COR-L47 (cell line): ENCODE results near the gene TAS1R3.
A peak's percentile ranks its signal among the peaks of the same experiment; 100 is the strongest.

ENCODE experiments used
- DNase-seq: peaks from one replicate; lab custom pipeline; 2025; lab: John Stamatoyannopoulos, UW

Gene TAS1R3

DNA sequence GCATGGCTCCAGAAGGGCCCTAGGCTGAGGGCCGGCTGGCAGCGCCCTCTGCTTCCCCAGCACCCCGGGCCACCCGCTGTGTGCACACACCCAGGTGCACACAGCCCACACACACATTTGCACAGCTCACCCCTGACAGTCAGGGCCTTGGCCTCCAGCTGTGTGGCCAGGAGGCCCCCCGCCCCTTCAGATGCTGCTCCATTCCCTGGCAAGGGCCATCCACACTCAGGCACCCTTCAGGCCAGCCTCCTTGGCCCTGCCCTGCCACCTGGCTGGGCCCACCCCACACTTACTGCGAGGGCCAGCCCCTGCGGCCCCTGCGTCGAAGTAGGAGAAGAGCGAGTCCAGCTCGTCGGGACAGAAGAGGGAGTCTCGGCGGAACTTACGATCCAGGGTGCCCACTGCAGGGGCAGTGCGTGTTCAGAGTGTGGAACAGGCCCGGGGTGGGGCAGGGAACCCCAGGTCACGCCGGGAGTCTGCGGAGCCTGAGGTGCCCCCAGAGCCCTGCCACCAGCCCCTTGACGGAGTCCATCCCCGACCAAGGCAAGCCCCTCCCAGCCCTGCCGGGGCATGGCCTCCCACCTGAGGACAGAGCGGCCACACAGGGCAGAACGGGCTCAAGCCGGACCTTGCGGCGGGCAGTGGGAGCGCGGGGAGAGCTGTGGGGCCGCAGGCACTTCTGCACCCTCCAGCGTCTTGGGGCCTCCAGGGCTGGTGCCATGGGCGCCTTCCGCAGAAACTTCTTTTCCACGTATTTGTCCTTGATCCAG, 35.7 kb upstream of the TAS1R3 start:
- DNase-seq = no peak

DNA sequence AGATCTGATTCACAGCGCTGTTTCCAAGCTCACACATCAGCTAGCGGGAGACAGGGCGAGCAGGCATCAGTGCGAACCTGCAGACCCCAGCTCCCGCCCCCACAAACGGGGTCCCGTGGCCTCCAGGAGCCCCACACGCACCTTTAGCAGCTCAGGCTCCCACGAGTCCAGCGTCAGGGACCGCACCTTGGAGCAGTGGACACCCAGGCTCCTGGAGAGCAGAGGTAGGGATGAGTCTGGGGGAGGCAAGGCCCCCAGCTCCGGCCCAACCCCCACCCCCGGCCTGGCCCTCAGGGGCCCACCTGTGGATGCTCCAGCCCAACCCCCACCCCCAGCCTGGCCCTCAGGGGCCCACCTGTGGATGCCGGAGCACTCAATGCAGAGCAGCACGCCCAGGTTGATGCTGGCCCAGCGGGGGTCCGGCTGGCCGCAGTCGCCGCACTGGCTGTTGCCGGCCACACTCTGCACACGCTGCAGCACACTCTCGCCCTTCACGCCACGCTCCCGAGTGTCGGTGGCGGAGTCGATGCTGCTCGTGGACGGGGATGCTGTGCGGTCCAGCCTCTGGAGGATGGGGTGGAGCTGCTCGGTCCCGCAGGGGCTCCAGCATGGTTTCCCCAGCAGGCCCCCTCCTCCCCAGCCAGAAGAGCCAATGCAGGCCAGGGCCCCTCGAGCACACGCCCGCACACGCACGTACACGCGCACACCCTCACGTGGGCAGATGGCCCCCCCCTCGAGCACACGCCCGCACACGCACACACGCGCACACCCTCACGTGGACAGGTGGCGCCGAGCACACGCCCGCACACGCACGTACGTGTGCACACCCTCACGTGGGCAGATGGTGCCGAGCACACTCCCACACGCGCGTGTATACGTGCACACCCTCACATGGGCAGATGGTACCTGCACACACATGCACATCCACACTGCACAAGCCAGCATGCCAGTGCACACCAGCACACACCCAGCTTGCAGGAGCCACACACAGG, 34.7 kb upstream of the TAS1R3 start:
- no peak for DNase-seq

DNA sequence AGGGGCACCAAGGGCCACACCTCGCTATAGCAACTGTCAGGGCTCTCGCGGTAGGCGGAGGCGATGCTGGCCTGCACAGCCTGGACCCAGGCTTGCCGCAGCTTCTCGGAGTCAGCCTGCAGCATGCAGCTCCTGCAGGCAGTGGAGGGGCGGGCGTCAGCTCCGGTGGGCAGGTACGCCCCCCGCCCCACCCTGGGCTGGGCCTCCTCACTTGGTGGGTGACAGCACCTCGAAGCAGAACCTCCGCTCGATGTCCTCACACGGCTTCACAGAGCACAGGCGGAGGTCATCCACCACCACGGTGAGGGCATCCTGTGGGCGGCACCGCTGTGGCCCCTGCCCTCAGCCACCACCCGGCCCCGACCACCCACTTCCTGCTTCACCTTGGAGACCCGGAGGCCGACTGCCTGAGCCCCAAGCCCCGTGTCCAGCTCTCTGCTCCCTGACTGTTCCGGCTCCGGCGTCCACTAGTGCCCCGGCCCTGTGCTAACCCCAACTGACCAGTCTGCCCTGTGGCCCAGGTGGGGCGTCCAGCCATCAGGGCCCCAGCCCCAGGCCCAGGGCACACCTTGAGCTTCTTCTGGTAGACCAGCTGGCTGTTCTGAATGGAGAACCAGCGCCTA, 33.2 kb upstream of the TAS1R3 start:
- no peak for DNase-seq

DNA sequence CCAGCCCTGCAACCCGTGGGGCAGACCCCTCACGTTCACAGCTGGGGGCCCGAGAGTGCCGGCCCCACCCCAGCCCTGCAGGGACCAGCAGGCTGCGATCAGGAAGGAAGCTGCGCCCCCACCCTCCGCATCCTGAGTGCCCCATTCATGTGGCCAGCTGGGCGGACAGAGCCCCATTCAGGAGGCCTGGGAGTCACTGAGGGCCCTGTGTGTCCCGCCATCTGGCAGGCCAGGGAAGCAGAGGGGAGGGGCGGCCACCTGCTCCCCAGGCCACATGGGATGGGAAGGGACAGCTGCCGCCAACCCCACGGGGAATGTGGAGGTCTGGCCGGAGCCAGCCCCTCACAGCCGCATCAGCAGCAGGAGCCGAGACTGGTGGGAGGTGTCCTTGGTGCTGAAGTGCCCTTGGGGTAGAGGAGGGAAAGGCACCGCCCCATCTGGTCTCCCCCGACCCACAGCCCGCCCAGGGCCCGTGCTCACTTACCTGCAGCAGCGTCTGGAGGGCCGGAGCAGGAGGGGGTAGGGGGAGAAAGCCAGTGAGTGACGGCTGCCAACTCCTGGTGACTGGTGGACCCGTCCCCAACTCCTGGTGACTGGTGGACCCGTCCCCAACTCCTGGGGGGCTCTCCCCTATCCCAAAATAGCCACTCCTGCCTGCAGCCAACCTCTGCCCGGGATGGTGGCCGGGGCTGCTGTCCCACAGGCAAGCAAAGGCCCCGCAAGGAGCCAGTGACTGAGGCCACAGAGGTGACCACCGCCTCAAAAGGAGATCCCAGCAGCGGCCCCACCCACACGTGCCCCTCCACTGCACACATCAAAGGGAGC, 32.0 kb upstream of the TAS1R3 start:
- DNase-seq = no peak

DNA sequence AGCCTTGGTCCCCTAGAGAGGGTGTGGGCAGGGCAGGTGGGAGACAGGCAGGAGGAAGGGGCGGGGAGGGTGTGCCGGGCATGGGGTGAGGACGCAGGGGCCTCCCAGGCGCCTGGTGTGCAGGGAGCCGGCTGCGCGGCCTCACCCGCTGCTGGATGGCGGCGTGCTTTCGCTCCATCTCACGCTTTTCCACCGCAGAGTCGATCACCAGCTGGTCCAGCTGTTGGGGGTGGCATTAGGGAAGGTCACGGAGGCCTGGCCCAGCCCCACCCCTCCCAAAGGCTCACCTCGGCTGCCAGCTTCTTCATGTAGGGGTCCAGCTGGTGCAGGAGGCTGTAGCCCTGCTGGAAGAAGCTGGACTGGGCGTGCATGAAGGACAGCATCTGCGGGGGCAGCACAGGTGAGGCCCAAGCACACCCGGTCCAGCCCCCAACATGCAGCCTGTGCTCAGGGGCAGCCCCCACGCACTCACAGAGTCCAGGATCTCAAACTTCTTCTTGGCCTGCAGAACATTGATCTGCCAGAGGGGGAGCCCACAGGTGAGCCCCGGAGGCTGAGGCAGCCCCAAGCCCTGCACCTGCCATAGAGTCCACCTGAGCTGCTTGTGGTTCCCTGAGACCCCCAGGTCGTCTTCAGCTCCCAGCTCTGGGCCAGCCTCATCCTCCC, 31.3 kb upstream of the TAS1R3 start:
- no peak for DNase-seq

DNA sequence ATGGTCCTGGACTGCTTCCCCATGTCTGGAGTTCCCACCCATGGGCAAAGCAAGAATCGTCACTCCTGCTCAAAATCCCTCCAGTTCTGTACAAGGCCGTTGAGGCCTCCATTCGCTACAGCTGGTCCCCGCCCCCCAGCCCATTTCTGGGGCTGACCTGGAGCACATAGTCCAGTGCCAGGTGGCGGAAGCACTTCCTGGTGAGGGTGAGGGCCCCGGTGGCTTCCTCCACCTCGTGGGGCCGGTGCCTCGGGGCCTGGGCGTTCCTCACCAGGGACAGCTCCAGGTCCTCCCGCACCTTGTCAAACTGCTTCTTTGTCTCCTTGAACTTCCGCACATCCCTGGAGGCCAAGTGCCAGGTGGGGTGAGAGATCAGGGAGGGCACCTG, 30.7 kb upstream of the TAS1R3 start:
- no peak for DNase-seq

DNA sequence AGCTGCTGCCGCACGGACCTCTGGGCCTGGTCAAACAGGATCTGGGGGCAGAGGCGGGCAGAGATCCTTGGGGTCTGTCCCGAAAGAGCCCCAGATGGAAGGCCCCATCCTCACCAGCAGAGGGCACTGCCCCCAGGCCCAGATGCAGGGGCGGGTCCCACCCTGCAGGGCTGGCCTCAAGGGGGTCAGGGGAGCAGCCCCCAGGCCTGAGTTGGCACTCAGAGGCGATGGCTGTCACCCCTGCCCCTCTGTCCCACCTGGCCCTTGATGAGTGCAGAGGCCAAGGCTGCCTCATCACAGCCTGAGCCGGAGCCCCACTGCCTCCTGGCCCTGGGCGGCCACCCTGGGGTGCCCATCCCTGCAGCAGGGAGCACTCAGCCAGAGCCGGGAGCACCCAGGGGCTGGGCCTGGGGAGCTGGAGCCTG, 29.1 kb upstream of the TAS1R3 start:
- DNase-seq = no peak

DNA sequence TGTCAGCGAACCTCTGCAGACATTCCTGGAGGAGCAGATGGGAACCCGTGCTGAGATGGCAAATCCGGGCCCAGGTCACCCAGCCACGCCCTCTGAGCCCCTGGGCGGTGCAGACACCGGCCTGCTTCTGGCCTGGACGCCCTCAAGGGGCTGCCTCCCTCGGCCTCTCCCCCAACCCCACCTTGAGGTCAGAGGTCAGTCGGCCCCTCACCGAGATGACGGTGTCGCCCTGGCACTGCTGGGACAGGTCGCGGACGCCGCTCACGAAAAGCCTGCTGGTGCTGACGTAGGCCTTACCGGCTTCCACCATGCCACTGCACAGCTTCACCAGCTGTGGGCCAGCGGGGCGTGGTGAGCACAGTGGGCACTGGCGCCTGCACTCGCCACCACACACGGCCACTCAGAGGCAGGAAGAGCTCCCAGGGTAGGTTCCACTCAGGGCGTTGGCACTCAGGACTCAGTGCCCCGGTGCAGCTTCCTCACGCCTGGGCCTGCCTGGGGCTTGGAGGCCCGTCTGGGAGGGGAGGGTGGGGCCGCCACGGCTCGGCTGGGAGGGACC, 28.1 kb upstream of the TAS1R3 start:
- no peak for DNase-seq

DNA sequence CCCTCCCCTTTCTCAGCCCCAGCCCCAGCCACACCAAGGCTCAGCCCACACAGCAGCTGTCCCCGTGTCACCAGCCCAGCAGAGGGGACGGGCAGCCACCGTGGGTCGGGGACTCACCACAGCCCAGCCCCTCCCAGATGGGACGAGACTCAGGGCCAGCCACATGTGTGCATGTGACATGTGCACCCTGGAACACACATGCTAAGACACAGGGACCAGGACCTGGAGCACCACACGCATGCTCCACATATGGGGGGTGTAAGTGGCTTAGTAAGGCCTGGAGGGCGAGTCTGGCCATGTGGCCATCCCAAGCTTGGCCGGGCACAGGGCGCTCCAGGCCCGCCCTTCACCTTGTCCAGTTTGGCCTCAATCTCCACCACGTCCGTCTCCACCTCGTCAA, 27.3 kb upstream of the TAS1R3 start:
- no peak for DNase-seq

DNA sequence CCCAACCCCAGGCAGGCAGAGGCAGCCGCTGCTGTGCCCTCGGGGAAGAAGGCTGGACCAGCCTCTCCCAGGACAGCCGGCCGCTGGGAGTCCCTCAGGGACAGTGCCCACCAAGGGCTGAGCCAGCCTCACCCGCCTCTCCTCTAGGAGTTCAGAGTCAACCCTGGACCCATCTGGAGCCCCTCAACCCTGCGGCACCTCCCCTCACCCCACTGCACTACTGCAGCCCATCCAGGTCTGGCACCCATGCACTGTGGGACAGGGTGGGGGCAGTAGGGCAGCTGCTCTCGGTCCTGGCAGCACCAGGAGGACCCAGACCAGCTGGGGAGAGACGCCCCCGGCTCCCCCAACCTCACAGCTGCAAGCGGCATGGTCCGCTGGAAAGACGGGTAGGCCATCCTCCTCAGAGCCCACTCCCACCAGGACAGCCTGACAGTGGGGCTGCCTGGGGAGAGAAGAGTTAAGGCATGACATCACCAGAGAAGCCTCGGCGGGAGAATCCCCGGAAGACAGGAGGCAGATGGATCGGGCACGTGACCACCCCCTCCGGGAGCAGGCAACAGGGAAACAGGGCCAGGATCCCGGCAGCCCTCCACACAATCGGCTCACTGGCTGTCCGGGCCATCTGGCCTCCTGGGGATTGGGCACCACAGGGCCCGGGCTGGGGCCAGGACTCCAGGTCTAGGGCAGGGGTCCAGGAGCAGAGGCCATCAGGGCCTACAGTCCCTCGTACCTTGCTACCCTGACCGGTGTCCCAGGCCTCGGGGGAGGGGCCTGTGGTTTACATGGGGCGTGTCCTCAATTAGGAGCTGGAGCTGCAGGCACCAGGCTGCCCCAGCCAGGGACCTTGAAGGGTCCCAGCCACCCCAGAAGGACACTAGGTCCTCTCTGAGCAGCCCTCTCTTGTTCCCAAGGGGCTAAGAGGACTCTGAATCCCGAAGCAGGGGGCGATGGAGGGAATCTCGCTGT, 26.5 kb upstream of the TAS1R3 start:
- DNase-seq = peak; percentile 76

DNA sequence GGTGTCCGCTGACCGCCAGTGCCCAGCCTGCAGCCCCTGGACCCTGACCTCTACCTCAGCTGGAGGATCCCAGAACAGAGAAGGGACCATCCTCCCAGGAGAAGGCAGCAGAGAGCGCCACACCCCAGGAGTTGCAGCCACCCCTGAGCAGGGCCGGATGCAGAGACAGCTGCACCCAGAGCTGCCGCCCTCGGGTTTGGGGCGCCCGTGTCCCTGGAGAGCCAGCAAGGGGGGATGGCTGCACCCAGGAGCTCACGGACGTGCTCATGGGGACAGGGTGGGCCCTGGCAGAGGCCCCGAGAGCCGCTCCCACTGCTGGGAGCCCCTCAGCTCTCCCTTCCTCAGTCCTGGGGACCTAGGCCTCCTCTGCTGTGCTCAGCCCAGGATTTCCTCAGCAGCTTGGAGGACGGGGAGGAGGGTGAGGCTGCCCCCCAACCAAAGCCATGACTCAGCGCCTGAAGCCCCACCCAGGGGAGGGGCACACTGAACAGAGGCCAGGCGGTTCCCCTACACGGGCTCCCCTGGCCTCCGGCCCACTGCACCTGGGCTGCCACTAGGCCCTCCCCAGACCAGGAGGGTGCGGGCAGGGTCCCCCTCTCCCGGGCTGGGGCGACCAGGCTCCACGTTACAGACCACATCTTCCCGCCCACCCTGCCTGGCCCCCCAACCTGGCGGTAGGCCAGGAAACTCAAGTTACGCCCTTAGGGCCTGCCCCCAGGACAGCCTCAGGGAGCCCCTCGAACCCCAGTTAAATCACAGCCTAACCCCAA, 25.6 kb upstream of the TAS1R3 start:
- peak; percentile 44 for DNase-seq

DNA sequence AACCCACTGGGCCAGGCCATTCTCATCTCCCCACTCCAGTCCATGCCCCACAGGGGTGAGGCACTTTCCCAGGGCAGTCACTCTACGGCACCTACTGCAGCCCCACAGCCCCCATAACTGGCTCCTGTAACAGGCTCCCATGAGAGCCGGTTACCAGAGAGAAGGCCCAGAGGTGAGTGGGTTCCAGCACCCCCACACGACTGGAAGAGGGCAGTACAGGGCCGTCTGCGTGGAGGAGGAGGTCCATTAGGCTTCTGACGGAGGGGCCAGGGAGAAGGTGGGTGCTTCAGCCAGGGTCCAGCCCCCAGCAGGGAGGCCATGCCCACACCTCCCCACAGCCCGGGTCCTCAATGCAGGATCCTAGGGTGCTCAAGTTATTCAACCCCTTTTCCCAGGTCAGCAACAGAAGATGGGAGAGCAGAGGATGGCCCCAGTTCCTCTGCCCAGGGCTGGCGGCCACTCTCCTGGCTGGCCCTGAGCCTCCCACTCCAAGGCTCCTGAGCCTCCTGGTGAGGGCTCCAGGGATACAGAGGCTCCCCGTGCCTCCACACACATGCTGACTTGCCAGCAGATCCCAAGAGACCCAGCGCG, 24.9 kb upstream of the TAS1R3 start:
- no peak for DNase-seq

DNA sequence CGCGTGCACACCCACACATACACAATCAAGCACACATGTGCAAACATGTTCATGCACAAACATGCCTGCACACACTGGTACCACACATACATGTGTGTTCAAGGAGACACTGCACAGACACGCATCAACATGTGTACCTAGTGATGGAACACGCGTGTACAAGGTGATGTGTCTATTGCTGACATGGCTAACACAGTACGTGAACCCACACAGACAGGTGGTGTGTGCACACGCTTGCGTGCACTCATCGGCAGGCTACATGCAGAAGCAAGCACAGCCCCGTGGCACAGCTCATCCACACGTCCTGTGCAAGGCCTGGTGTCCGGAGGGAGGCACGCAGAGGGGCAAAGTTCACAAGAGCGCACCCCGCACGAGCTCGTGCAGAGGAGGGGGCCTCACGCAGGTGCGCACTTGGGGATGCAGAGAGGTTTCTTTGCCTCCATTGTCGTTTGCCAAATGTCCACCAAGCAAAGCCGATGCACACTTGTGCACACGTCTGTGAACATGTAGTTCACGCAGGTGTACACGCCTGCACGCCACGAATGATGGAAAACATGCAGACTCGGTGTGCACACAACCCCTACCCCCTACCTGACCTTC, 24.3 kb upstream of the TAS1R3 start:
- DNase-seq = no peak

DNA sequence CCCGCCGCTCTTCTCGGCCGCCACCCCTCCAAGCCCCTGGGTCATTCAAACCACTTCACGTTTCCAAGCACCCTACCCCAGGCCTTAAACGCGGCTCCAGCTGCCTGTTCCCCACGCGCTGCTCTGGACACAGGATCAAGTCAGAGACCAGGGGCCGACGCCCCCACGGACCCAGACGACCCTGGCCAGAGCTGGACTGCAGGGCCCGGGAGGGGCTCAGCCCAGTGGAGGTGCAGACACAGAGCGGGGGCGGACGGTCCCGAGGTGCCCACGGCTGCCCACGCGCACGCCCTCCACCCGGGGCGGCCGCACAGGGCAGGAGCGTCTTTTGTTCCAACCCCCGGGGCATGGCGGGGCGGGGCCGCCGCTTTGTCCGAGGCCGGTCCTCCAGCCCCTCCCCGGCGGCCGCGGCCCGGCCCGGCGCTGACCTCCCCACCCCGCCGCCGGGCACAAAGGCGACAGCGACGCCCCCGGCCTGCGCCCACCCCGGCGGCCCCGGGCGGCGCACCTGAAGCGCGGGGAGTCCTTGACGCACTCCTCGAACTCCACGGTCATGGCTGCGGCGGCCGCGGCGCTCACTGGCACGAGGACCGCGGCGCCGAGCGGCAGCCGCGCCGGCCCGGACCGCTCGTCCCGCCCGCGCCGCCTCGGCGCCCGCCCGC, 23.7 kb upstream of the TAS1R3 start:
- DNase-seq = no peak

DNA sequence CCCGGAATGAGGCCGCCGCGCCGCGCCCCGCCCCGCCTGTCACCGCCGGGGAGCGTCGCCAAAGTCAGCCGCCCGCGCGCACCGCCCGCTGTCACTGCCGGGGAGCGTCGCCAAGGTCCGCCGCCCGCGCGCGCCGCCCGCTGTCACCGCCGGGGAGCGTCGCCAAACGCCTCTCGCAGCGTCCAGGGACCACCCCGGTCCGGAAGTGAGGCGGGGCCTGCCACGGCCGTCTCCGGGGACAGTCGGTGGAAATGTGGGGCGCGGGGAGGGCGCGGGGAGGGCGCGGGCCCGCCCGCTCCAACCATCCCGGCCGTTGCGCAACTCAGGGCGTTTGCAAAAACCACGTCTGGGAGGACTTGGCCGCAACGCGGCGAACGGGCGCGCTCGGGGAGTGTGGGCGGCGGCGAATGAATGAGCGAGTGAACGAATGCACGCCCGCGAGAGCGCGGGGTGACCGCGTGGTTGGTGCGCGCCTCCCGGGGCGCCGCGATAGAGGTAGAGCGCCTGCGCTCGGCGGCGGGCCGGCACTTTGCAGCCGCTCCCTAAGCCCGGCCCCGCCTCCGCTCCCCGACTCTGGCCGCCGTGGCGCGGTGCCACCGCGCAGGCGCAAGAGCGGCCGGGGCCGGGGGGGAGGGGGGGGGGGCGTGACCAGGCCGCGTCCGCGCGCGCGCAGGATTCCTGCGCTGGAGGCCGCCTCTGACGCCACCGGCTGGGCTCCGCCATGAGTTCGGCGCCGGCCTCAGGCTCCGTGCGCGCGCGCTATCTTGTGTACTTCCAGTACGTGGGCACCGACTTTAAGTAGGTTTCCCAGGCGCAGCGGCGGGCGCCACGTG, 22.9 kb upstream of the TAS1R3 start, which contains the start of the genes ACAP3 and PUSL1:
Gene ACAP3, minus strand, starts transcription at position 8 of the 833 bp plus-strand sequence. CDS start 115 bp downstream, outside the sequence.
Gene PUSL1, plus strand, starts transcription at position 675 of the 833 bp plus-strand sequence. Its CDS starts 47 bp downstream, at position 722.
- peak; percentile 91 for DNase-seq

DNA sequence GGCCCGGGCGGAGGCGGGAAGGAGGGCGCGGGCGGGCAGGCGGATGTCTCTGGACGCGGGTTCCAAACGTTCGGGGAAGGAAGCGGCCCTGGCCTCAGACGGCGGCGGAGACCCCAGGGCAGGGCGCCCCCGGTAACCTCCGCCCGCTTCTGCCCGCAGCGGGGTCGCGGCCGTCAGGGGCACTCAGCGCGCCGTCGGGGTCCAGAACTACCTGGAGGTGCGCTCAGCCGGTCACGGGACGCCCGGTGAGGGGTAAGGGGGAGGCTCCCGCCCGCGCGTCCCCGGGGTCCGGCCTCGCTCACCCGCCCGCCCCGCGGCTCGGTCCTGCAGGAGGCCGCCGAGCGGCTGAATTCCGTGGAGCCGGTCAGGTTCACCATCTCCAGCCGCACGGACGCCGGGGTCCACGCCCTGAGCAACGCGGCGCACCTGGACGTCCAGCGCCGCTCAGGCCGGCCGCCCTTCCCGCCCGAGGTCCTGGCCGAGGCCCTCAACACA, 22.3 kb upstream of the TAS1R3 start:
- no peak for DNase-seq
